HepG2 (cell line): Measurements from ENCODE around the gene SLCO3A1. TPM values are rescaled to one million over a fixed set of nuclear protein-coding genes. Genes with fewer than 3 reads are reported as not detected.

ENCODE experiments used
- ATAC-seq: fragments of 200-7000 bp; cut with Tn5 transposase; 3 replicates; pipeline ENCODE4 v1.9.1; 2020; ENCODE audit warnings: mild to moderate bottlenecking, moderate library complexity
- BruUV-seq: library from RNA; stranded (reverse); fragments of 400-500 nt; replicated peaks from 2 replicates; lab custom pipeline; 2021; lab: Mats Ljungman, UMichigan
- CTCF ChIA-PET: fragments of 300-600 bp; formaldehyde crosslinking; extraction: SDS; loops from one replicate; lab custom pipeline; 2021; ENCODE audit warnings: low total read pairs, inconsistent platforms, low intra/inter-chr PET ratio; lab: Yijun Ruan, JAX
- POLR2A ChIA-PET: fragments of 350-600 bp; sonication (Branson Sonifier 250); formaldehyde crosslinking; loops from one replicate; lab custom pipeline; 2020; ENCODE audit warnings: antibody characterized with exemption, inconsistent platforms; lab: Yijun Ruan, JAX
- DNase-seq: peaks from one replicate; pipeline ENCODE4 v3.0.0-alpha.2; 2015; ENCODE audit warnings: low spot score
- FAIRE-seq: peaks from 3 replicates; lab custom pipeline; 2011; peaks lifted over from hg19 to GRCh38; lab: Jason Lieb, UNC
- H2AFZ ChIP-seq: one replicate; pipeline ENCODE4 v1.6.1; 2011; ENCODE audit warnings: low read length, inconsistent platforms
- H3K27ac ChIP-seq: fragments of 300-600 bp; 3 replicates; pipeline ENCODE4 v1.8.0; 2011; ENCODE audit warnings: mixed run types, mild to moderate bottlenecking, mixed read lengths, low read length, inconsistent platforms; ENCODE audit not compliant: insufficient read depth; ENCODE audit errors: extremely low read length
- H3K27me3 ChIP-seq, 2 experiments: fragments of 200-600 bp in 1 of 2; 2 replicates in 1 of 2; 3 replicates in 1 of 2; pipeline versions ENCODE4 v1.6.0 to v1.8.0; 2011; ENCODE audit warnings: low read length in 2 of 2, mild to moderate bottlenecking in 2 of 2, moderate library complexity in 2 of 2, inconsistent platforms in 1 of 2; ENCODE audit not compliant: insufficient read depth in 2 of 2, control insufficient read depth in 1 of 2
- H3K36me3 ChIP-seq, 2 experiments: fragments of 200-600 bp in 1 of 2; replicated peaks in 1 of 2; 2 replicates in 1 of 2; 3 replicates in 1 of 2; pipeline versions ENCODE4 v1.5.1 to v1.8.0; 2011; ENCODE audit warnings: low read length in 2 of 2, inconsistent platforms in 1 of 2; ENCODE audit not compliant: insufficient read depth in 2 of 2, control insufficient read depth in 1 of 2
- H3K4me1 ChIP-seq: 2 replicates; pipeline ENCODE4 v1.5.1; 2012; ENCODE audit warnings: low read length, inconsistent platforms; ENCODE audit not compliant: insufficient read depth
- H3K4me2 ChIP-seq: 2 replicates; pipeline ENCODE4 v1.6.0; 2011; ENCODE audit warnings: low read depth, low read length, inconsistent platforms
- H3K4me3 ChIP-seq, 3 experiments: fragments of 200-600 bp in 1 of 3; sonication (generic), shearing (Covaris generic) in 1 of 3; replicated peaks in 1 of 3; 2 replicates each; pipeline ENCODE4 v1.5.1; 2011 to 2016; ENCODE audit warnings: low read length in 3 of 3, inconsistent platforms in 2 of 3, low read depth in 2 of 3, mild to moderate bottlenecking in 2 of 3, control low read depth in 1 of 3, mixed read lengths in 1 of 3; ENCODE audit not compliant: insufficient read depth in 1 of 3
- H3K79me2 ChIP-seq: one replicate; pipeline ENCODE4 v1.6.1; 2011; ENCODE audit warnings: low read length, inconsistent platforms; ENCODE audit not compliant: insufficient read depth
- H3K9ac ChIP-seq: 2 replicates; pipeline ENCODE4 v1.6.0; 2011; ENCODE audit warnings: mild to moderate bottlenecking, low read depth, low read length, inconsistent platforms; ENCODE audit not compliant: insufficient read depth
- H3K9me3 ChIP-seq: 2 replicates; pipeline ENCODE4 v1.5.1; 2012; ENCODE audit warnings: mild to moderate bottlenecking, low read length
- H4K20me1 ChIP-seq: 2 replicates; pipeline ENCODE4 v1.6.0; 2011; ENCODE audit warnings: inconsistent platforms, mild to moderate bottlenecking, low read length, moderate library complexity; ENCODE audit not compliant: insufficient read depth
- CBX2 ChIP-seq, 2 experiments: fragments of 200-600 bp in 1 of 2; sonication (generic); formaldehyde crosslinking in 1 of 2; IDR thresholded peaks; 2 replicates each; pipeline versions ENCODE4 v1.7.0 to v1.8.1; 2018 to 2022; ENCODE audit warnings: low read depth in 2 of 2, low read length in 1 of 2, mild to moderate bottlenecking in 1 of 2, missing genetic modification reagents in 1 of 2
- SNAI1 ChIP-seq: sonication (generic); formaldehyde crosslinking; IDR thresholded peaks from 2 replicates; pipeline ENCODE4 v1.5.0; 2020; ENCODE audit warnings: mild to moderate bottlenecking, missing genetic modification reagents, borderline replicate concordance
- WIZ ChIP-seq: sonication (generic); formaldehyde crosslinking; IDR thresholded peaks from 2 replicates; pipeline ENCODE4 v1.5.1; 2020; ENCODE audit warnings: mild to moderate bottlenecking, missing genetic modification reagents
- ZC3H13 ChIP-seq: sonication (generic); formaldehyde crosslinking; IDR thresholded peaks from 2 replicates; pipeline ENCODE4 v1.8.1; 2023; ENCODE audit warnings: mild to moderate bottlenecking, missing genetic modification reagents, moderate library complexity
- ZNF335 ChIP-seq: sonication (generic); formaldehyde crosslinking; IDR thresholded peaks from 2 replicates; pipeline ENCODE4 v1.4.0; 2020; ENCODE audit warnings: missing genetic modification reagents
- ZNF558 ChIP-seq: sonication (generic); formaldehyde crosslinking; IDR thresholded peaks from 2 replicates; pipeline ENCODE4 v1.9.0; 2022; ENCODE audit warnings: mild to moderate bottlenecking, missing genetic modification reagents, borderline replicate concordance
- ZNF879 ChIP-seq: sonication (generic); formaldehyde crosslinking; IDR thresholded peaks from 2 replicates; pipeline ENCODE4 v1.8.1; 2023; ENCODE audit warnings: missing genetic modification reagents
- ZSCAN30 ChIP-seq: sonication (generic); formaldehyde crosslinking; IDR thresholded peaks from 2 replicates; pipeline ENCODE4 v1.5.0; 2020; ENCODE audit warnings: mild to moderate bottlenecking, missing genetic modification reagents
- WGBS: methylation state at CpG from one replicate; pipeline ENCODE4 v1.1.6; 2017; ENCODE audit warnings: low lambda C conversion rate; 5-methylcytosine and 5-hydroxymethylcytosine counted together
- in situ Hi-C: cut with HindIII; loops from 2 replicates; pipeline ENCODE4 v1.10.0; 2017; ENCODE audit warnings: low pct_unique_long_range_greater_than_20kb; ENCODE audit not compliant: extremely low pct_ligation_motif_present
- intact Hi-C: fragments of 100-400 bp; cut with micrococcal nuclease; formaldehyde crosslinking; loops from one replicate; pipeline ENCODE4 v1.10.0; 2022; ENCODE audit not compliant: unreplicated experiment
- polyA plus RNA-seq, 8 experiments: library from polyadenylated mRNA; depleted of rRNA in 3 of 8; stranded (reverse) in 7 of 8; unstranded in 1 of 8; fragments of >200 nt; fragmentation: Illumina TruSeq in 4 of 8; extraction: Trizol in 4 of 8; gene quantifications; 2 replicates each; pipeline versions ENCODE4 v1.2.1 to v1.2.3, GENCODE V29; 2011 to 2016; ENCODE audit warnings: low read depth in 4 of 8, missing spikeins in 1 of 8, mixed read lengths in 1 of 8; ENCODE audit not compliant: insufficient read depth in 1 of 8
- total RNA-seq, 5 experiments: library from RNA; depleted of rRNA; stranded (reverse); fragments of >200 nt; fragmentation: Illumina TruSeq; extraction: Trizol; gene quantifications; 2 replicates each; pipeline ENCODE4 v1.2.3, GENCODE V29; 2016; ENCODE audit warnings: low read depth in 1 of 5
- TF ChIP-seq, protein P1 (sequence below): sonication (generic); formaldehyde crosslinking; IDR thresholded peaks from 2 replicates; pipeline ENCODE4 v1.8.0; 2022; ENCODE audit warnings: mild to moderate bottlenecking, missing genetic modification reagents
- TF ChIP-seq, protein P2 (sequence below): sonication (generic); formaldehyde crosslinking; IDR thresholded peaks from 2 replicates; pipeline ENCODE4 v1.4.0; 2020; ENCODE audit warnings: low read depth, missing genetic modification reagents
- TF ChIP-seq, protein P3 (sequence below): IDR thresholded peaks from 2 replicates; pipeline ENCODE4 v1.6.1; 2012; ENCODE audit warnings: low read depth, low read length, improper control_type of control experiment

SLCO3A1 gene
- total and polyA plus RNA-seq, 2 of the 13 experiments (the other 11 are each of a cell fraction or from before 2014, with no cell fraction given) = 0.02 TPM; not detected in 1

DNA sequence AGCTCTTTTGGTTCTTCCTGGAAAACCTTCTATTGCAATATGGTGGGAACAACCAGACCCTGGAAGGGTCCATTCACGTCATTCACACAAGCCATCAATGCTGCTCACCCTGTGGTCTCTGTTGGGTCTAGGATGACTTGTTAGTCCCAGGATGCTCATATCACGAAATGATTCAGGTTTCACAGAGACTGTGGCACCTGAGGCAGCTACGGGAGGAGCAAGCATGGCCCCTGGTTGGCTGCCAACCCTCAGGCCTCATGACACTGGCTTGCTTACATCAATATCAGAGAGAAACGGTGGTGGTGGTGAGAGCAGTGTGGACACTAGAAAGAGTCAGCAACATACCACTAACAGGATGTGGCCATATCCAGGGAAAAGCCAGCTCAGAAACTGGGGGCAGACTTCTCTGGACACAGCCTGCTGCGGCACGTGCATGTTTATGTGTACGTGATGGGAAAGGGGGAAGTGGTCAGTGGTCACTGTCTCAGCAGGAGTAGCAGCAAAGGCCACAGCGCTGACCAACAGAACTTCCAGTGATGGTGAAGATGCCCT lies 331.2 kb downstream of the SLCO3A1 start:
- in situ Hi-C loops = no loop called here
- no TSS peak for BruUV-seq

DNA sequence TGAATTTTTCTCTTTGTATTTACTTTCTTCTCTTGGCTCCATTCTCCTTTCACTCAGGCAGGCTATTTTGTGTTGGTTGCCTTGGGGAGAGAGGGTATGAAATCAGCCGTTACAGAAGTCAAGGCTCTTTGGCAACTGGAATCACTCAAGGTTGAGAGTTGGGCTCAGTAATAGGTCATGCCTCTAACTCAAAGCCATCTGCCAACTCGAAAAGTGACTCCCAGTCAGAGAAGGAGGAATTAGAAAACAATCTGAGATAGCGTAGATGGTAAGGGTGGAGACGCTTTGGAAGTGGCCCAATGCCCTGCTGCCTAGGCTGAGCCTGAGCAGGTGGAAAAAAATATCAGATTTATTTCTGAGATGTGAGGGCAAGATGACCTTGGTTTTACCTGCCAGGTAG lies 334.5 kb downstream of the SLCO3A1 start:
- no TSS peak for BruUV-seq
- H3K4me2 ChIP-seq = no peak overlapping the region
- FAIRE-seq (no peak), DNase-seq (no peak), ATAC-seq (no peak)
- ChIA-PET CTCF (no interaction called here), POLR2A (no interaction called here)
- H2AFZ ChIP-seq = no peak overlapping the region
- no peaks in the 10 kb centered on the region for H3K36me3 ChIP-seq
- H3K9me3 ChIP-seq = no peaks in the 10 kb centered on the region
- no peak overlapping the region for H3K9ac ChIP-seq
- no peak overlapping the region for H3K4me3 ChIP-seq
- peaks cover 0 to 5% of the 10 kb centered on the region in 2 experiments; a peak in 1 of 5 replicates for H3K27me3 ChIP-seq
- in situ Hi-C loops = no loop called here
- 55% methylated on average over 4 of the region's 4 CpGs for WGBS
- H3K27ac ChIP-seq = no peak overlapping the region
- H3K4me1 ChIP-seq = no peaks in the 10 kb centered on the region
- no peaks in the 10 kb centered on the region for H4K20me1 ChIP-seq
- intact Hi-C loops = no loop called here
- no peaks in the 10 kb centered on the region for H3K79me2 ChIP-seq
- TF ChIP-seq ZC3H13 (CRISPR knock-in tag) (no peak), SNAI1 (CRISPR knock-in tag) (no peak), ZSCAN30 (no peak), WIZ (CRISPR knock-in tag) (no peak), CBX2 (IDR thresholded peaks at IDR 0.05; ENCODE audit: low read depth, low read length) (no peak), CBX2 (CRISPR knock-in tag; IDR thresholded peaks at IDR 0.05; ENCODE audit: low read depth) (no peak), ZNF335 (CRISPR knock-in tag) (no peak)
- TF ChIP-seq, protein P1, sequence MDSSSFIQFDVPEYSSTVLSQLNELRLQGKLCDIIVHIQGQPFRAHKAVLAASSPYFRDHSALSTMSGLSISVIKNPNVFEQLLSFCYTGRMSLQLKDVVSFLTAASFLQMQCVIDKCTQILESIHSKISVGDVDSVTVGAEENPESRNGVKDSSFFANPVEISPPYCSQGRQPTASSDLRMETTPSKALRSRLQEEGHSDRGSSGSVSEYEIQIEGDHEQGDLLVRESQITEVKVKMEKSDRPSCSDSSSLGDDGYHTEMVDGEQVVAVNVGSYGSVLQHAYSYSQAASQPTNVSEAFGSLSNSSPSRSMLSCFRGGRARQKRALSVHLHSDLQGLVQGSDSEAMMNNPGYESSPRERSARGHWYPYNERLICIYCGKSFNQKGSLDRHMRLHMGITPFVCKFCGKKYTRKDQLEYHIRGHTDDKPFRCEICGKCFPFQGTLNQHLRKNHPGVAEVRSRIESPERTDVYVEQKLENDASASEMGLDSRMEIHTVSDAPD = no peak
- TF ChIP-seq, protein P2, sequence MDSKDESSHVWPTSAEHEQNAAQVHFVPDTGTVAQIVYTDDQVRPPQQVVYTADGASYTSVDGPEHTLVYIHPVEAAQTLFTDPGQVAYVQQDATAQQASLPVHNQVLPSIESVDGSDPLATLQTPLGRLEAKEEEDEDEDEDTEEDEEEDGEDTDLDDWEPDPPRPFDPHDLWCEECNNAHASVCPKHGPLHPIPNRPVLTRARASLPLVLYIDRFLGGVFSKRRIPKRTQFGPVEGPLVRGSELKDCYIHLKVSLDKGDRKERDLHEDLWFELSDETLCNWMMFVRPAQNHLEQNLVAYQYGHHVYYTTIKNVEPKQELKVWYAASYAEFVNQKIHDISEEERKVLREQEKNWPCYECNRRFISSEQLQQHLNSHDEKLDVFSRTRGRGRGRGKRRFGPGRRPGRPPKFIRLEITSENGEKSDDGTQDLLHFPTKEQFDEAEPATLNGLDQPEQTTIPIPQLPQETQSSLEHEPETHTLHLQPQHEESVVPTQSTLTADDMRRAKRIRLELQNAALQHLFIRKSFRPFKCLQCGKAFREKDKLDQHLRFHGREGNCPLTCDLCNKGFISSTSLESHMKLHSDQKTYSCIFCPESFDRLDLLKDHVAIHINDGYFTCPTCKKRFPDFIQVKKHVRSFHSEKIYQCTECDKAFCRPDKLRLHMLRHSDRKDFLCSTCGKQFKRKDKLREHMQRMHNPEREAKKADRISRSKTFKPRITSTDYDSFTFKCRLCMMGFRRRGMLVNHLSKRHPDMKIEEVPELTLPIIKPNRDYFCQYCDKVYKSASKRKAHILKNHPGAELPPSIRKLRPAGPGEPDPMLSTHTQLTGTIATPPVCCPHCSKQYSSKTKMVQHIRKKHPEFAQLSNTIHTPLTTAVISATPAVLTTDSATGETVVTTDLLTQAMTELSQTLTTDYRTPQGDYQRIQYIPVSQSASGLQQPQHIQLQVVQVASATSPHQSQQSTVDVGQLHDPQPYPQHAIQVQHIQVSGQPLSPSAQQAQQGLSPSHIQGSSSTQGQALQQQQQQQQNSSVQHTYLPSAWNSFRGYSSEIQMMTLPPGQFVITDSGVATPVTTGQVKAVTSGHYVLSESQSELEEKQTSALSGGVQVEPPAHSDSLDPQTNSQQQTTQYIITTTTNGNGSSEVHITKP (CRISPR knock-in tag) = no peak

More for the DNA sequence above, 331.2 kb downstream of the SLCO3A1 start:
- Histone ChIP-seq H2AFZ (no peak overlapping the region), H4K20me1 (no peaks in the 10 kb centered on the region), H3K27me3 (peaks cover 0 to 5% of the 10 kb centered on the region in 2 experiments; a peak in 2 of 5 replicates), H3K27ac (no peak overlapping the region), H3K4me1 (no peaks in the 10 kb centered on the region)
- ATAC-seq (no peak), DNase-seq (no peak)
- CTCF ChIA-PET = no interaction called here
- TF ChIP-seq ZNF558 (CRISPR knock-in tag) (no peak), ZNF879 (CRISPR knock-in tag) (no peak)
- TF ChIP-seq, protein P3, sequence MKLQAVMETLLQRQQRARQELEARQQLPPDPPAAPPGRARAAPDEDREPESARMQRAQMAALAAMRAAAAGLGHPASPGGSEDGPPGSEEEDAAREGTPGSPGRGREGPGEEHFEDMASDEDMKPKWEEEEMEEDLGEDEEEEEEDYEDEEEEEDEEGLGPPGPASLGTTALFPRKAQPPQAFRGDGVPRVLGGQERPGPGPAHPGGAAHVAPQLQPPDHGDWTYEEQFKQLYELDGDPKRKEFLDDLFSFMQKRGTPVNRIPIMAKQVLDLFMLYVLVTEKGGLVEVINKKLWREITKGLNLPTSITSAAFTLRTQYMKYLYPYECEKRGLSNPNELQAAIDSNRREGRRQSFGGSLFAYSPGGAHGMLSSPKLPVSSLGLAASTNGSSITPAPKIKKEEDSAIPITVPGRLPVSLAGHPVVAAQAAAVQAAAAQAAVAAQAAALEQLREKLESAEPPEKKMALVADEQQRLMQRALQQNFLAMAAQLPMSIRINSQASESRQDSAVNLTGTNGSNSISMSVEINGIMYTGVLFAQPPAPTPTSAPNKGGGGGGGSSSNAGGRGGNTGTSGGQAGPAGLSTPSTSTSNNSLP = no peak
- TF ChIP-seq, all 625 proteins: peak for 0
- FAIRE-seq = no peak
- Histone ChIP-seq H3K79me2 (no peaks in the 10 kb centered on the region), H3K9ac (no peak overlapping the region), H3K4me3 (no peak overlapping the region), H3K9me3 (no peaks in the 10 kb centered on the region), H3K4me2 (no peak overlapping the region), H3K36me3 (no peaks in the 10 kb centered on the region)
- intact Hi-C loops = no loop called here
- POLR2A ChIA-PET = no interaction called here
- WGBS = 8% methylated on average over 5 of the region's 8 CpGs
